ENCODE results near the gene ITPK1.

Gene ITPK1

DNA sequence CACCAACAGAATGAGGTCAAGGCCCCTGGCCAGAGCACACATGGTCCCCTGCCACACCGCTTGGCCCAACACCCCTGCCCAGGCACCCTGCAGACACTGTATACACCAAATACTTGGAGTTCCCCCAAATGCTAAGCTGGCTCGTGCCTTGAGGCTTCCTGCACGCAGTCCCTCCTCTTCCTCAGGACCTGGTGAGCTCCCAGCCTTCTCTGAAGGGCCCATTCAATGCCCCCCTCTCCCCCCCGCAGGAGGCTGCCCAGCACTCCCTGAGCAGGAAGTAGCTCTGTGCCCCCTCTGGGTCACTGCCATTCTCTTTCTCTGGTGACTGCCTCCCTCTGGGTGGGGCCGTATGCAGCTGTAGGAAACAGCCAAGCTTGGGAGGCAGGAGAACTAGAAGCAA lies 75.3 kb downstream of the ITPK1 start:
- no peak for DNase-seq

DNA sequence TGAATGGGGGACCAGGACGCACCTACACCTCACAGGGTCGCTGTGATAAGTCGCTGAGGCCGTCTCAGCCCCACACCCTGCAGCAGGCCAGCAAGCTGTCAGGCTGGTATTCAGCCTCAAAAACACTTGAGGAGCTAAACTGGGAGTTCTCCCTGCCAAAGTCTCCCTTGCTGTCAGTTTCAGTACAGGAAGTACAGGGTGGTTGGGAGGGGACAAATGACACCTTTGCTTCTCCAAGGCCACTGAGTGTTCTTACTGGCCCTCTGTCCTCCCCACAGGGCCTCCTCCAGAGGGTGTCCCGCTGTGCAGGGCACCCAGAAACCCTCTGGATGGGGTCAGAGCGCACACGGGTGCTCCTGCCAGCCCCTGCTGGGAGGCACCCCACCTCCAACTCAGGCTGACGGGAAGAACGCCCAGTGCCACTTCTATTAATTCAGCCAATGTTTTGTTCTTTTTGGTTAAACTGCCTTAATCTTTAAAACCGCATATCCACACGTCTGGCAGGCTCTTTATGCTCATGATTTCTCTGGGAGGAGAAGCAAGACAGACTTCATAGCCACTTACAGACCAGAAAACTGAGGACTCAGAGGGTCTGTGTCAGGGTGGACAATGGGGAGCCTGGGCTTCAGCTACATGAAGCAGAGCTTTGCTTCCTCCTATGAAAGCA lies 75.9 kb downstream of the ITPK1 start:
- no peak for DNase-seq

DNA sequence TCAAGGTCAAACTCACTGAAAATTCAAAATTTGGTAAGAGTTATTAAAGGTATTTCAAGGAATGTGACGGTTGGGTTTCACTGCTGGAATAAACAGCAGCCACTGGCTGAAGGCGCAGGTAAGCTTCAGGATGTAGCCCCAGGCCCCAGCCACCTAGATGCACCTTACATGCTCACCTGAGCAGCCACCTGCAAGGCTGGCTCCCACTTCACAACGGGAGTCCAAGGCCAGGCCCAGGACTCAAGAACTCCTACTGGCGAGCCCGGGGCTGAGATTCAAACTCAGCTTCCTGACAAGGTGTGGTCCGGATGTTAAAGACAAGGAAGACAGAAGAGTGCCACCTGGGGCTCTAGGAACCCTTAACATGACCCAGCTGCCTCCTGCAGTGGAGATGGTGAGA lies 78.4 kb downstream of the ITPK1 start:
- DNase-seq = no peak

DNA sequence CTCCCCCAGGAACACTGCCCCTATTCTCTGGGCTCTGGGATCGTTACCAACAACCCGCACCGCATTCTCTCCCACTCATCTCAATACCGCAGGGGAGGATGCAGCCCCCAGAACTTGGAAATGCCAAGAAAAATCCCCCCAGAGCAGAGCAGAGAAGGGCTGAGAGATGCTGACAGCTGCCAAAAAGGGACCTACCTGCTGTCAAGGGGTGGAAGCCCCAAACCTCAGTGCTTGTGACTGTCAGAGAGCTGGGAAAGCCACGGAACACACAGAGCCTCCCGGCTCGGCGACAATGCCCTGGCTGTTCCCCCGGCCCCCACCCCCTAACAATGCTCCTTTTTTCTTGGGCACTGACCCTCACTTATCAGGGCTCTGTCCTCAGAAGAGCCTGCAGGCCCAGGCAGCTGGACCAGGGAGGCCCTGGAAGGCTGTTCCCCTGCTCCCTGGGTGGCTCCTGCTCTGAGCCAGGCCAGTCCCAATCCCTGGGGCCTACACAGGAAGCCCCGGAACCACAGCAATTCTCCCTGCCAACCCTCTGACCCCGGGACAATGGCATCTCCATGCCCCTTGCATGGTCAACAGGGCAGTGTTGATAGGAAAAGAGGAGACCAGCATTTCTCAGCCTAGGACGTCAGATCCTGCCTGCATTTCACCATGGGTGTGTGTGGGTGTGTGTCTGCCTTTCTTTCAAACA lies 78.9 kb downstream of the ITPK1 start:
- no peak for DNase-seq

DNA sequence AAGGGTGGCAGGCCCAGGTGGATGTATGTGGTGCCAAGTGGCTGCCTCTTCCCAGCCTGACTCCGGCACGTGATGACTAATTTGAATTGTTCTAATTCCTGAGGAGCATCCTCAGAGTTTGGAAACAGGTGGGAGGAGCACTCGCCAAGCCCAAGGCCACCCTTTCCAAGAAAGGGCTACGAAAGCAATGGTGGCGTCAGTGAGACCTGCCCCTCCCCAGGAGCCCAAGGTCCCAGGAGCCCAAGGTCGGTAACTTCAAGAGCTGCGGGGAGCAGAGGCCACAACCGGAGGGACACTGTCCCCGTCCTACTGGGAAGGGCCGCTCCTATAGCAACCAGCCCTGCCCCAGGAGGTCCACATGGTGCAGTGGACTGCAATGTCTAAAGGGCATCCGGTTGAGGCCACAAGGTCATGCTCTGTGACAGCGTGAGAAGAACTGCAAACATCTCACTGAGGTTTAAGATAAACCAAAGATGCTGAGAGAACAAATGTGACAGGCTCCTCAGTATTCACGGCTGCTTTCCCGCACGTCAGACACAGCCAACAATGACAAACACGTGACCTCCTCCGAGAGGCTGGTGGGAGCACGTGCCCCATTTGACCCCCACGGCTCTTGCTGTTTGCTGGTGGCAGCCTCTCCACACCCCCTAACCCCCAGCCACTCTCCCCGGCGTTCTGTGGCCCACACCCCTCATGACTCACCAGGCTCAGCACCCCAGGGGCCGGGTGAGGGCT lies 79.6 kb downstream of the ITPK1 start:
- DNase-seq = no peak

- no peak for DNase-seq
Measured at GRCh38 chr14:93035585-93035916, 80.2 kb downstream of the ITPK1 start.

- no peak for DNase-seq
Measured at GRCh38 chr14:93034671-93034994, 81.1 kb downstream of the ITPK1 start.

DNA sequence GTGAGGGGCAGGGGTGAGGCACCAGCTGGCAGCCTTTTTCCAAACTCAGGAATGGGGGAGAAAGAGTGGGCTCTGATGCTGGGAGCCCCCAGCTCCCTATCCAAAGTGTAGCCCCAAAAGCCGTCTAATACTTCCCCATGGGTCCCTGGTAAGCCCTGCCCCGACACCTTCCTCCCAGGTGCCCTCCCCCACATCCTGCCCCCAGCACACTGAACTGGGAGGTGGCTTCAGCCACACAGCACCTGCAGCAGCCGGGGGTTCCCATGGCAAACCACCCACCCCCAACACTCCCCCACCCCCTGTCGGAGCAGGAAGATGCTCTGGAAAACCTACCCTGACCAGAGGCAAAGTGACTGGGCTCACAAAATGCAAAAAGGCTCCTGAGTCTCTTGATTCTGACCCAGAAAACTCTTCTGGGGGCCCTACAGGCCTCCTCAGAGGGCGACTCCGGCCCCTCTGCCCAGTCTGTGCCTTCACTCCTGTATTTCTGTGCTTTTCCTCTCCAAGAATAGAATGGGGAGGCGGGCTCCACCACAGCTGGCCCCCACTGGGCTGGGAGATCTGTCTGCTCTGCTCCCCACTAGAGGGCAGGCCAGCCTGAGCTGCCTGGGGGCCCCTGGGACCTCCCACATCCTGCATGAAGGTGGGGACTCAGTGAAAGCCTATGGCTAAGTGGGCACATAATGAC lies 81.6 kb downstream of the ITPK1 start:
- DNase-seq = no peak

DNA sequence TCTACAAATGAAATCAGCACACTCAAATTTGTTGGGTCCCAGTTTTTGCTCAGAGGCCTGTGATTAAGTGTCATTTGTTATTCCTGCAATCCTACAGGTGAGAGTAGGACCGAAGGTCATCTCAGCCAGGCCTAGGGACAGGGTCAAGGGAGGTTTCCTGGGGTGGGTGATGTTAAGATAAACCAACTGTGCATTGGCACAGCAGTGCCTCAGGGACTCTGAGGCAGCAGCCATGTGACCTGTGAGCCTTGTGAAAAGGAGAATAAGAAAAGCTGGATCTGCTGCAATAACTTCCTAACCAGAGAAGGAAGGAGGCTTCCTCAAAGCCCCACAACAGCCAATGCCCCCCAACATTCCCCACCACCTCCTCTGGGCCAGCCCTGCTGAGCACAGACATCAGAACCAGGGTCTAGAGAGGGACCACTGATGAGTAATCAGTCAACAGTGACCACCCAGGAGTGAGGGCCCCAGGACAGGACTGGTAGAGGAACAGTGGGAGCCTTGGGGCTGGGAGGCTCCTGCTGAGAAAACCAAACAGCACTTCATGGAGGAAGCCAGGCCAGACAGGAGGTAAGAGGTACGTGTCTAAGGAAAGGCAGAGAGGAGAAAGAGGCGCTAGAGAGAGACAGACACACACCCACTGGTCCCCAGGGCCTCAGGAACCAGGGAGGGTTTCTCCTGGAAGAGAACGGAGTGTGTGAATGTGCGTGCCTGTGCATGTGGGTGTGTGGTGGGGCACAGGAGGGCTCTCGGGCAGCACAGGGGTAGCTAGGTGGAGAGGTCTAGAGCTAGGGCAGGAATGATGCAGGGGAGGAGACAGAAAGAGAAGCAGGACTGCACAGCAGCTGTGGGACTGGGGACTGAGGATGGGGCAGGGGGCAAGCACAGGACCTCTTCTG lies 82.4 kb downstream of the ITPK1 start:
- no peak for DNase-seq

DNA sequence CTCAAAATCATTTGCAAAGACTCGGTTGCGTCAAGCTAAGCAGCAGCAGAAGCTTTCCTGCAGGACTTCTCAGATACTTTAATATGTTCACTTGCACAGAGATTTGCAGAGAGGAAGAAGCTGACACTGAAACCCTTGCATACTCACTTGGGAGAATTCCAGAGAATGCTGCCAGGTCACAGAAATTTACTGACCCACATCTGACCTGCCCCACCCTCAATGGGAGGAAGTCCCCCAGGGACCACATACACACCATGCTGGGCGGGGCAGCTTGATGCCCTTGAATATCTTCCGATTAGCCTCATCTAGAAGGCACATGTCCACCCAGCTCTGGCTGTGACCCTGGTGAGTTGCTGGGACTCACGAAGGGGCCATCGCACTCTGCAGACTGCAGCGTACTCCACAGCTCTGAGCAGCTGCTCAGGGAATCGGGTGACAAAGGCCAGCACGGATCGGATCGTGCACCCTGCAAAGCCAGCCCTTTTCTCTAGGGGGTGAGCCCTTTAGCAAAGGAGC lies 83.2 kb downstream of the ITPK1 start:
- no peak for DNase-seq

GRCh38 chr14:93031505-93032315 lies 84.0 kb downstream of the ITPK1 start:
- DNase-seq = no peak

- no peak for DNase-seq
Measured at GRCh38 chr14:93030761-93031160, 85.0 kb downstream of the ITPK1 start.

GRCh38 chr14:93029911-93030508 lies 85.7 kb downstream of the ITPK1 start:
- no peak for DNase-seq

DNA sequence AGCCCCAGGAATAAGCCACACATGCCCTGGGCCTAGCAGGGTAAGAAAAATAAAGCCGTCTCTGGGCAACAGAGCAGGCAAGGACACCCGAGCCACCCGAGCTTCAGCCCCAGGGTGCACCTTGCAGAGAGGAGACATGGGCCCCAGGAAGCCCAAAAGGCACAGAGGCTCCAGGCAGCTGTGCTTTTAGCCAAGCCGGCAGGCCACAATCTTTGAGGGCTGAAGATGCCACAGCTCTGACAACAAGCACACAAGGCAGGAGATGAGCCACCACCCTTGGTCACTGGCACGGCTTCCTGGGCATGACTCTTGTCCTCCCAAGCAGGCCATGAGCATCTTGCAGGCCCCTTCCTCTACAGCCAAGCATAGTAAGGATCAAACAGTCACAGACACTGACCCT lies 86.3 kb downstream of the ITPK1 start:
- no peak for DNase-seq

- DNase-seq = no peak
Measured at GRCh38 chr14:93028724-93029076, 87.0 kb downstream of the ITPK1 start.

- DNase-seq = no peak
Measured at GRCh38 chr14:93027810-93028723, 87.7 kb downstream of the ITPK1 start.

- DNase-seq = no peak
Measured at GRCh38 chr14:93026339-93026738, 89.4 kb downstream of the ITPK1 start.

- no peak for DNase-seq
Measured at GRCh38 chr14:93025055-93025454, 90.7 kb downstream of the ITPK1 start.

- no peak for DNase-seq
Measured at GRCh38 chr14:93024493-93024892, 91.2 kb downstream of the ITPK1 start.

- DNase-seq = no peak
Measured at GRCh38 chr14:93023802-93024434, 91.8 kb downstream of the ITPK1 start.

Measured in NCI-H510A (cell line).